ENCODE measurements around the gene SERBP1.

SERBP1 gene

DNA sequence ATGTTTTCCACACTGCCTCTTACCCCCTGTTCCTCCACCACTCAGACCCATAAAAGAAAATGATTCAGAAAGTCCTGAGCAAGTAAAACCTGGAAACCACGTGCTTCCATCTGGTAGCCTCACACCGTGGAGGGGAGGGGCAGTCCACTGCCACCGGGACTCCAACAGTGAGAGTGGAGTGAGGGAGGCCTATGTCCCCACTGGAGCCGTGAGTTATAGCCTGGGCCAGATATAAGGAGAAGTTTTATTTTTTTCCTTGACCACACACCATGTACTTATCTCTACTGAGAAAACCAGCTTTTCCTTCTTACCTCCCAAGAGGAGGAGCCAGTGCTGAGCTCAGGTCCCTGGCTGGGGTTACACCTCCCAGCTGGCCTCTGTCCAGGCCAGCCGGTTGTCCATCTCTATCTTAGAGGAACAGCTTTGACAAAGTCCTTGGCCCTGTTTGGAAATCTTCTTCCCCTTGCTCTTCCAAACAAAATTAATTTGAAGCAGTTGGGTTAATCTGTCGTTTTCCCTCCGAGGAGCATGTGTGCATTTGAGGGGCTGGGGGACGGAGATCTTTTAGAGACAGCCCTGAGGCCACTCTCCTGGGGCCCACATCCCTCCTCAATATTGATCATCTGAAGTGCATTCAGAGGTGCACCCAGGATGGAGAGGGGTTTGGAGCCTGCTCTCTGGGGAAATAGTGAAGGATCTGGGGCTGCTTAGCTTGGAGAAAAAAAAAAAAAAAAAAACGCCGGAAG, 49.1 kb upstream of the SERBP1 start (continued):
- TF ChIP-seq, protein P1, sequence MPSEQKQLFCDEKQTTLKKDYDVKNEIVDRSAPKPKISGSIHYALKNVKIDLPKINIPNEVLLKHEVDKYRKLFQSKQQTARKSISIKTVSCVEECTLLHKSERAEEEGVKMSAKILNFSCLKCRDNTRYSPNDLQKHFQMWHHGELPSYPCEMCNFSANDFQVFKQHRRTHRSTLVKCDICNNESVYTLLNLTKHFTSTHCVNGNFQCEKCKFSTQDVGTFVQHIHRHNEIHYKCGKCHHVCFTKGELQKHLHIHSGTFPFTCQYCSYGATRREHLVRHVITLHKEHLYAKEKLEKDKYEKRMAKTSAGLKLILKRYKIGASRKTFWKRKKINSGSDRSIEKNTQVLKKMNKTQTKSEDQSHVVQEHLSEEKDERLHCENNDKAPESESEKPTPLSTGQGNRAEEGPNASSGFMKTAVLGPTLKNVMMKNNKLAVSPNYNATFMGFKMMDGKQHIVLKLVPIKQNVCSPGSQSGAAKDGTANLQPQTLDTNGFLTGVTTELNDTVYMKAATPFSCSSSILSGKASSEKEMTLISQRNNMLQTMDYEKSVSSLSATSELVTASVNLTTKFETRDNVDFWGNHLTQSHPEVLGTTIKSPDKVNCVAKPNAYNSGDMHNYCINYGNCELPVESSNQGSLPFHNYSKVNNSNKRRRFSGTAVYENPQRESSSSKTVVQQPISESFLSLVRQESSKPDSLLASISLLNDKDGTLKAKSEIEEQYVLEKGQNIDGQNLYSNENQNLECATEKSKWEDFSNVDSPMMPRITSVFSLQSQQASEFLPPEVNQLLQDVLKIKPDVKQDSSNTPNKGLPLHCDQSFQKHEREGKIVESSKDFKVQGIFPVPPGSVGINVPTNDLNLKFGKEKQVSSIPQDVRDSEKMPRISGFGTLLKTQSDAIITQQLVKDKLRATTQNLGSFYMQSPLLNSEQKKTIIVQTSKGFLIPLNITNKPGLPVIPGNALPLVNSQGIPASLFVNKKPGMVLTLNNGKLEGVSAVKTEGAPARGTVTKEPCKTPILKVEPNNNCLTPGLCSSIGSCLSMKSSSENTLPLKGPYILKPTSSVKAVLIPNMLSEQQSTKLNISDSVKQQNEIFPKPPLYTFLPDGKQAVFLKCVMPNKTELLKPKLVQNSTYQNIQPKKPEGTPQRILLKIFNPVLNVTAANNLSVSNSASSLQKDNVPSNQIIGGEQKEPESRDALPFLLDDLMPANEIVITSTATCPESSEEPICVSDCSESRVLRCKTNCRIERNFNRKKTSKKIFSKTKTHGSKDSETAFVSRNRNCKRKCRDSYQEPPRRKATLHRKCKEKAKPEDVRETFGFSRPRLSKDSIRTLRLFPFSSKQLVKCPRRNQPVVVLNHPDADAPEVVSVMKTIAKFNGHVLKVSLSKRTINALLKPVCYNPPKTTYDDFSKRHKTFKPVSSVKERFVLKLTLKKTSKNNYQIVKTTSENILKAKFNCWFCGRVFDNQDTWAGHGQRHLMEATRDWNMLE (tag by site-specific recombination; conservative IDR thresholded peaks at IDR 0.05; ENCODE audit: low read depth): no peak
- TF ChIP-seq ZNF514 (tag by site-specific recombination; IDR thresholded peaks at IDR 0.05) (no peak), SP7 (tag by site-specific recombination; IDR thresholded peaks at IDR 0.05) (peak; percentile 18; the same call in 1 of the 2 replicates), ZNF792 (tag by site-specific recombination; IDR thresholded peaks at IDR 0.05) (no peak), ZNF248 (tag by site-specific recombination; IDR thresholded peaks at IDR 0.05) (no peak), ZNF302 (tag by site-specific recombination; IDR thresholded peaks at IDR 0.05; ENCODE audit: low read depth) (no peak), ZNF626 (tag by site-specific recombination; IDR thresholded peaks at IDR 0.05) (no peak), GLI2 (tag by site-specific recombination; IDR thresholded peaks at IDR 0.05; ENCODE audit: borderline replicate concordance, low read depth) (no peak), ZBTB17 (tag by site-specific recombination; IDR thresholded peaks at IDR 0.05) (peak; percentile 51), HOXD13 (CRISPR knock-in tag; IDR thresholded peaks at IDR 0.05; ENCODE audit: borderline replicate concordance) (no peak), ZNF600 (tag by site-specific recombination; IDR thresholded peaks at IDR 0.05) (0 out of 2 replicates have a peak, but pooled peaks have one; percentile 29), ZNF311 (tag by site-specific recombination; IDR thresholded peaks at IDR 0.05; ENCODE audit: borderline replicate concordance) (no peak), ZNF174 (tag by site-specific recombination; IDR thresholded peaks at IDR 0.05) (no peak), ZNF747 (tag by site-specific recombination; IDR thresholded peaks at IDR 0.05) (no peak), SETDB1 (IDR thresholded peaks at IDR 0.05; ENCODE audit: insufficient read length, low read length) (peak; percentile 19), ZNF48 (tag by site-specific recombination; IDR thresholded peaks at IDR 0.05) (no peak)

DNA sequence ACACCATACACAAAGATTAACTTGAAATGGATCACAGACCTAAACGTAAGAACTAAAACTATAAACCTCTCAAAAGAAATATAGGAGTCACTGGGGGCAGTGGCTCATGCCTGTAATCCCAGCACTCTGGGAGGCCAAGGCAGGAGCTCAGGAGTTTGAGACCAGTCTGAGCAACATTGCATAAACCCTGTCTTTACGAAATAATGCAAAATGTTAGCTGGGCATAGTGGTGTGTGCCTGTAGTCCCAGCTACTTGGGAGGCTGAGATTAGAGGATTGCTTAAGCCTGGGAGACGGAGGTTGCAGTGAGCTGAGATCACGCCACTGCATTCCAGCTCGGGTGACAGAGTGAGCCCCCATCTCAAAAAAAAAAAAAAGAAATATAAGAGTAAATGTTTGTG, 46.7 kb upstream of the SERBP1 start:
- no peaks in the 10 kb centered on the region for H3K9me3 ChIP-seq (ENCODE audit: control insufficient read depth, insufficient read depth, low read depth, low read length)
- H3K4me3 ChIP-seq (ENCODE audit: low read depth, low read length): no peak overlapping the region
- TF ChIP-seq ZNF549 (tag by site-specific recombination; IDR thresholded peaks at IDR 0.05) (no peak), ZNF292 (tag by site-specific recombination; IDR thresholded peaks at IDR 0.05; ENCODE audit: borderline replicate concordance, low read depth) (no peak), GLIS1 (tag by site-specific recombination; IDR thresholded peaks at IDR 0.05) (0 out of 2 replicates have a peak, but pooled peaks have one; percentile 20)
- H3K36me3 ChIP-seq (ENCODE audit: control insufficient read depth in 2 of 2, insufficient read depth in 1 of 2, low read length in 2 of 2): no peaks in the 10 kb centered on the region
- ChIA-PET POLR2A (no interaction called here), CTCF (interaction anchor here (1.0 kb wide), 1 partner anchor 24 kb away, joined by 4 read pairs; no protein-coding TSS in a partner anchor)
- H3K27ac ChIP-seq (ENCODE audit: extremely low read depth, low read depth, low read length): no peak overlapping the region
- H3K4me1 ChIP-seq (ENCODE audit: control insufficient read depth, insufficient read depth, low read length): peaks cover 6% of the 10 kb centered on the region

DNA sequence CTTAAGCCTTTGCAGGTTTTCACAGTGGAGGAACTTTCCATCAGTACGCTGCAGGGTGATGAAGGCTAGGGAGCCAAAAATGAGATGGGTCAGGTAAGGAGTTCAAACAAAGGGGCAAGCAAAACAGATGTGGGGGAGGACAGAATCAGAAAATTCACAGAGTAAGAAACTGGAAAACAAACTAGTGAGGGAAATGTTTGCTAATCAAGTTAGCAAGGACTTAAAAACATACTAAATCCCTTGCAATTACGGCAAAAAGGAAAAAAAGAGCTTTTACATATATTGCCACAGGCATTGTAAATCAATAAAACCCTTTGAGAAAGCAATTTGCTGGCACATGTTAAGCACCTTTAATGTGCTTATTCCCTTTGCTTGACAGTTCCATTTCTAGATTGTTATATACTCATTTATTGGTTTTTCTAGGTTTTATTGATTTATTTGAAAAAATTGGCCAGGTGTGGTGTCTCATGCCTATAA, 45.8 kb upstream of the SERBP1 start:
- CTCF ChIA-PET: no interaction called here
- POLR2A ChIA-PET: no interaction called here
- TF ChIP-seq, protein P2, sequence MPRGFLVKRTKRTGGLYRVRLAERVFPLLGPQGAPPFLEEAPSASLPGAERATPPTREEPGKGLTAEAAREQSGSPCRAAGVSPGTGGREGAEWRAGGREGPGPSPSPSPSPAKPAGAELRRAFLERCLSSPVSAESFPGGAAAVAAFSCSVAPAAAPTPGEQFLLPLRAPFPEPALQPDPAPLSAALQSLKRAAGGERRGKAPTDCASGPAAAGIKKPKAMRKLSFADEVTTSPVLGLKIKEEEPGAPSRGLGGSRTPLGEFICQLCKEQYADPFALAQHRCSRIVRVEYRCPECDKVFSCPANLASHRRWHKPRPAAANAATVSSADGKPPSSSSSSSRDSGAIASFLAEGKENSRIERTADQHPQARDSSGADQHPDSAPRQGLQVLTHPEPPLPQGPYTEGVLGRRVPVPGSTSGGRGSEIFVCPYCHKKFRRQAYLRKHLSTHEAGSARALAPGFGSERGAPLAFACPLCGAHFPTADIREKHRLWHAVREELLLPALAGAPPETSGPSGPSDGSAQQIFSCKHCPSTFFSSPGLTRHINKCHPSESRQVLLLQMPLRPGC (tag by site-specific recombination; IDR thresholded peaks at IDR 0.05): no peak
- TF ChIP-seq, protein P3, sequence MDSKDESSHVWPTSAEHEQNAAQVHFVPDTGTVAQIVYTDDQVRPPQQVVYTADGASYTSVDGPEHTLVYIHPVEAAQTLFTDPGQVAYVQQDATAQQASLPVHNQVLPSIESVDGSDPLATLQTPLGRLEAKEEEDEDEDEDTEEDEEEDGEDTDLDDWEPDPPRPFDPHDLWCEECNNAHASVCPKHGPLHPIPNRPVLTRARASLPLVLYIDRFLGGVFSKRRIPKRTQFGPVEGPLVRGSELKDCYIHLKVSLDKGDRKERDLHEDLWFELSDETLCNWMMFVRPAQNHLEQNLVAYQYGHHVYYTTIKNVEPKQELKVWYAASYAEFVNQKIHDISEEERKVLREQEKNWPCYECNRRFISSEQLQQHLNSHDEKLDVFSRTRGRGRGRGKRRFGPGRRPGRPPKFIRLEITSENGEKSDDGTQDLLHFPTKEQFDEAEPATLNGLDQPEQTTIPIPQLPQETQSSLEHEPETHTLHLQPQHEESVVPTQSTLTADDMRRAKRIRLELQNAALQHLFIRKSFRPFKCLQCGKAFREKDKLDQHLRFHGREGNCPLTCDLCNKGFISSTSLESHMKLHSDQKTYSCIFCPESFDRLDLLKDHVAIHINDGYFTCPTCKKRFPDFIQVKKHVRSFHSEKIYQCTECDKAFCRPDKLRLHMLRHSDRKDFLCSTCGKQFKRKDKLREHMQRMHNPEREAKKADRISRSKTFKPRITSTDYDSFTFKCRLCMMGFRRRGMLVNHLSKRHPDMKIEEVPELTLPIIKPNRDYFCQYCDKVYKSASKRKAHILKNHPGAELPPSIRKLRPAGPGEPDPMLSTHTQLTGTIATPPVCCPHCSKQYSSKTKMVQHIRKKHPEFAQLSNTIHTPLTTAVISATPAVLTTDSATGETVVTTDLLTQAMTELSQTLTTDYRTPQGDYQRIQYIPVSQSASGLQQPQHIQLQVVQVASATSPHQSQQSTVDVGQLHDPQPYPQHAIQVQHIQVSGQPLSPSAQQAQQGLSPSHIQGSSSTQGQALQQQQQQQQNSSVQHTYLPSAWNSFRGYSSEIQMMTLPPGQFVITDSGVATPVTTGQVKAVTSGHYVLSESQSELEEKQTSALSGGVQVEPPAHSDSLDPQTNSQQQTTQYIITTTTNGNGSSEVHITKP (tag by site-specific recombination; IDR thresholded peaks at IDR 0.05): peak; percentile 96

More for the DNA sequence above, 45.8 kb upstream of the SERBP1 start:
- H3K27ac ChIP-seq (ENCODE audit: extremely low read depth, low read depth, low read length): no peak overlapping the region
- H3K9me3 ChIP-seq (ENCODE audit: control insufficient read depth, insufficient read depth, low read depth, low read length): no peaks in the 10 kb centered on the region
- peaks cover 6% of the 10 kb centered on the region for H3K4me1 ChIP-seq (ENCODE audit: control insufficient read depth, insufficient read depth, low read length)
- H3K36me3 ChIP-seq (ENCODE audit: control insufficient read depth in 2 of 2, insufficient read depth in 1 of 2, low read length in 2 of 2): no peaks in the 10 kb centered on the region
- no peak overlapping the region for H3K4me3 ChIP-seq (ENCODE audit: low read depth, low read length)
